H1 (cell line): ENCODE measurements around the gene FRMPD2.

Experiments
- CTCF ChIP-seq, 3 experiments: IDR thresholded peaks; 1 replicate in 2 of 3; 2 replicates in 1 of 3; pipeline versions ENCODE4 v1.5.1 to v1.6.1; 2011; ENCODE audit warnings: low read length in 3 of 3, mild to moderate bottlenecking in 3 of 3, inconsistent platforms in 2 of 3, low read depth in 1 of 3, moderate library complexity in 1 of 3; ENCODE audit not compliant: insufficient read depth in 1 of 3; ENCODE audit errors: control extremely low read depth in 1 of 3
- EZH2 ChIP-seq: fragments of 200-600 bp; sonication (generic); IDR thresholded peaks from 2 replicates; pipeline ENCODE4 v1.7.1; 2012; ENCODE audit warnings: low read depth, mild to moderate bottlenecking, moderate library complexity, low read length, inconsistent platforms; ENCODE audit not compliant: severe bottlenecking
- POLR2A ChIP-seq, 2 experiments: IDR thresholded peaks; 1 replicate in 1 of 2; 2 replicates in 1 of 2; pipeline ENCODE4 v1.6.1; 2011; ENCODE audit warnings: low read depth in 2 of 2, low read length in 2 of 2, mild to moderate bottlenecking in 2 of 2; ENCODE audit errors: control extremely low read depth in 1 of 2
- SIN3A ChIP-seq, 2 experiments: IDR thresholded peaks in 1 of 2; conservative IDR thresholded peaks in 1 of 2; 2 replicates each; pipeline ENCODE4 v1.6.1; 2011 to 2012; ENCODE audit warnings: low read length in 2 of 2, improper control_type of control experiment in 1 of 2, low read depth in 1 of 2, mild to moderate bottlenecking in 1 of 2
- SUZ12 ChIP-seq: fragments of 200-600 bp; sonication (generic); IDR thresholded peaks from 2 replicates; pipeline ENCODE4 v1.6.1; 2012; ENCODE audit warnings: mild to moderate bottlenecking, inconsistent platforms, low read length, moderate library complexity, mixed read lengths
- ZNF274 ChIP-seq: IDR thresholded peaks from 2 replicates; pipeline ENCODE4 v1.7.0; 2012; ENCODE audit warnings: low read length, borderline replicate concordance; ENCODE audit errors: extremely low read depth

- TF ChIP-seq SIN3A (conservative IDR thresholded peaks at IDR 0.05 in 1 of 2, IDR thresholded peaks at IDR 0.05 in 1 of 2; ENCODE audit: low read depth in 1 of 2, low read length in 2 of 2) (no peak), CTCF (IDR thresholded peaks at IDR 0.05; ENCODE audit: control extremely low read depth in 1 of 3, insufficient read depth in 1 of 3, low read depth in 1 of 3, low read length in 3 of 3) (no peak), ZNF274 (no peak), SUZ12 (no peak), POLR2A (IDR thresholded peaks at IDR 0.05; ENCODE audit: control extremely low read depth in 1 of 2, low read depth in 2 of 2, low read length in 2 of 2) (no peak), EZH2 (no peak)
Measured at GRCh38 chr10:48317321-48317990, 43.0 kb upstream of the FRMPD2 start.
